ENCODE results near the gene IPO11.

IPO11 gene
- total RNA-seq, result 12.2 to 49.8 (median 34.1) reads per million in 18 experiments

GRCh38 chr5:62412549-62413329, at the start of gene IPO11:
Gene IPO11, plus strand, starts transcription at chr5:62412763. Its CDS starts 24,517 bp downstream, at chr5:62437280.
- peak; percentile 99 for DNase-seq

- peak in 1 of 2 donors; percentile 33 for DNase-seq
These were observed 43.5 kb upstream of the IPO11 start for GRCh38 chr5:62369039-62369438.

DNA sequence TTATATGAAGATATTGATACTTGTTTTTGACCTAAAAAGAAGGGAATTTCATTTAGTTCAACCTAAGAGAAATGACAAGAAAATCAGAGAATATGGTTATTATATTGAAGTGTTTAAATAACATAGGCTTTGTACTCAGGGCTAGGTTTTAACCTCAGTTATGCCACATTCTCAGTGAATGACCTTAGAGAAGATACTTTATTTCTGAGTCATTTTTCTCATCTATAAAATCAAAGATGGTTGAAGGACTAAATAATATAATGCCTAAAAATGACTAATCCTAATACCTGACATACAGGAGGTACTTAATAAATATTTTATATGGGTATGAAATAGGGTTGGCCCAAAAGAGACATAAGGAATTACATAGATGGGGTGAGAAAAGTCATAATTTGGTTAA, 41.2 kb upstream of the IPO11 start:
- no peak for DNase-seq

DNA sequence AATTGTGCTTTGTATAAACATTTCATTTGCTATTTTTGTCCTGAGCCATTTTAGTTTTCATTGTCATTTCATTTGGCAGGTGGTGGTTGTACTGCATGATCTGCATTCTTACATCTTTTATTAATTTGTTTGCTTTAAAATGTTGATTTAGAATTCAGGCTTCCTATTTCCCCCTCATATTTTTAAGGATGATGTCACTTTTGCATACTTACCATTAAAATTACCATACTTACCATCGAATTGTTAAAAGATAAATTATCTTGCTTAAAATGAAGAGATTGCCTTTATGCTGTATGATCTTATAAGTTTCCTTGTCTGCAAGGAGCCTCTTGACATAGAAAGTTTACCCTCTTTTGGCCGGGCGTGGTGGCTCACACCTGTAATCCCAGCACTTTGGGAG, 40.0 kb upstream of the IPO11 start:
- DNase-seq, result no peak

GRCh38 chr5:62373382-62373781, 39.2 kb upstream of the IPO11 start:
- no peak for DNase-seq

GRCh38 chr5:62374090-62374489, 38.5 kb upstream of the IPO11 start:
- DNase-seq, result no peak

DNA sequence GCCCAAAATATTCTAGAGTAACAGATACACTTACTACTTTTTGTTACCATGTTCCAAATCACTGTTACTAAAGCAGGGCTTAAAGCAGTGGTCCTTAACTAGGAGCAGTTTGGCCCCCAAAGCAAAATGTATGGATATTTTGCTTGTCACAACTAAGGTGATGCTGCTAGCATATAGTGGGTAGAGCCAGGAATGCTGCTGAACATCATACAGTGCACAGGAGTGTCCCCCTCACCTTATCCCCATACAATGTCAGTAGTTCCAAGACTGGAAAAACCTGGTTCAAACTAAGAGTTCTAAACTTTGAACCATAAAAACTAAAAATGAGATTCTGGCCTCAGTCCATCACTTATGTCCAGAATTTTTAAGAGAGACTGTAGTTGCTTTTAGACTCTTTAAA, 36.9 kb upstream of the IPO11 start:
- no peak for DNase-seq

DNA sequence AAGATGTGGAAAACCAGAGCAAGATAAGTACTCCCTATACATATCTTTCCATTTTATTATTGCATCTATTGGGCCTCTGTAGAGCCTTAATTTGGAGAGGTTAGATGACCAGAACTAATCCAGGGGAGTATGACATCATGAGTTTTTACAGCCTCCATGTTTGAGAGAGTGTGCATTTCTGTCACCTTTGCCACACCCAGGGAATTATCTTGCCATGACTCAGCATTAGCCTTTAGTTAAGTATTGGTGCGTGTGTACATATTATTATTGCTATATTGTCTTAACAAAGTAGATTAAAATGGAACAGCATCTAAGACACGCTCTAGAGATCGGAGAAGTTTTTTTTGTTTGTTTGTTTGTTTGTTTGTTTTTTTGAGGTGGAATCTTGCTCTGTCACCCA, 36.5 kb upstream of the IPO11 start:
- DNase-seq, result no peak

DNA sequence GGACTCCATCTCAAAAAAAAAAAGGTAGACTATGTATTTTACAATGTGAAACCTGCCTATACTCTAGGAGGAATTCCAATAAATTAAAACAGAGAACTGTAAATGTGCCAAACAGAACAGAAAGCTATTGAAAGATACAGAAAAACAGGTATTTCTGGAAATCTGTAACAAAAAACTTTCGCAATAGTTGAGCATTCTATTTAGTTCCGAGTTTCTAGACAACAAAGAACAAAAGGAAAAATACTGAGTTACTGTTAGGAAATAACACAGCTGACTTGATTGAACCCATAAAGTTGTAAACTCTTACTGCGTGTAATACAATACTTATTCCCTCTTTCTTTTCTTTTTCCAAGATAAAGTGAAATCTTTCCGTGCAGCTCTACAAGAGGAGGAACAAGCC, 27.4 kb upstream of the IPO11 start:
- no peak for DNase-seq

- no peak for DNase-seq
These were observed 26.7 kb upstream of the IPO11 start for GRCh38 chr5:62385816-62386400.

DNA sequence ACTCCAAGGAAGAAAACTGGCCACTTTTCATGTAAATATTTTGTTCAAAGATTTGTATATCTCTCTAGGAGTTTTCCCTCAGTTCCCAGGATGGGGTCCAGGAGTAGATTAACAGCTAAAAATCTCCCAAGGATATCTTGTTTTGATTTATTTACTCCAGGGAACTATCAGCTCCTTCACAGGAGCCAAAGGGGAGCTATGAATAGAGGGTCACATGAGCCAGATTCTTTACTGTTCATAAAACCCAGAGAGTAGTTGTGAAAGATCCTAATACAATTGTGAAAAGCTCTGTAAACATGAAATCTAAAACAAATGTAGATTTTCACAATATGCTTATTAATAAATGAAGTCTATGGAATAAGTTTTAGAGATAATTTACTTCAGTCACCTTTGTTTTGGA, 25.7 kb upstream of the IPO11 start:
- peak in 1 of 2 donors; percentile 4 for DNase-seq

GRCh38 chr5:62395210-62395950, 17.2 kb upstream of the IPO11 start:
- DNase-seq, result no peak

DNA sequence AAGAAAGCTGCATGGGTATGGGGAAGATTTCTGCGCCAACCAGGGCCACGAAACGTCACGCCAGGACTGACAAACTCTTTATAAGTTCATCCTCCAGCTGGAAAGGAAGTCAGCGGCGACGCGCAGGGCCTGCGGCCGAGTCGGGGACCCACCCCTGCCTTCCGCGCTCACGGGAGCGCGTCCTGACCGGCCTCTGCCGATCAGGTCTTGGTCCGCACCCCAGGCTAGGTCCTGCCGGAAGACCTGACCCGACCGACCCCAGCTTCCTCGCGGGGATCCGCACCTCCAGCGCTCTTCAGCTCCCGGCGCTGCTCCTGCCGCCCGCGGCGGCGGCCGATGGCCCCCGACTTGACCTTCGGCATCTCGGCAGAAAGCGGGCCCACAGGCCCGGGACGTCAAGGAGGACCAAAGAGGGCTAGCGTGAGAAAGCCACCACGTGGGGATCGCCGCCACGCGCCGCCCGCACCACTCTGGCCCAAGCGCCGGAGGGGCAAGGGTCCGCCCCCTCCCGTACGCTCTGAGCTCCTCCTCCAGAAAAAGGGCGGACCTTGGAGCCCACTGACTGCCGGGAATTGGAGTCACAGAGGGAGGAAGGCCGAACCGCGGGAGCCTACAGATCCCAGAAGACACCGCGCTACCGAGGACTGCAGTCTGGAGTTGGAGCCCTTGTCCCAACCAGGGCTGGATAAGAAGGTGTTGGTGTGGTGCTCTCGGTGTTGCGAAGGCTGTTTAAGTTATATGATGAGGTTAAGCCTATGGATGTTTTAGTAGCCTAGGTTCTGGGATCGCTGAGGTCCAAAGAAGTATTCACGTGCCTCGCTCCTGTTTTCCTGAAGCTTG, 8.9 kb upstream of the IPO11 start, which contains the start of gene DIMT1:
DIMT1 (minus strand) TSS at position 495 of the 840 bp plus-strand sequence; CDS start at position 362, 133 bp downstream.
- peak; percentile 98 for DNase-seq

DNA sequence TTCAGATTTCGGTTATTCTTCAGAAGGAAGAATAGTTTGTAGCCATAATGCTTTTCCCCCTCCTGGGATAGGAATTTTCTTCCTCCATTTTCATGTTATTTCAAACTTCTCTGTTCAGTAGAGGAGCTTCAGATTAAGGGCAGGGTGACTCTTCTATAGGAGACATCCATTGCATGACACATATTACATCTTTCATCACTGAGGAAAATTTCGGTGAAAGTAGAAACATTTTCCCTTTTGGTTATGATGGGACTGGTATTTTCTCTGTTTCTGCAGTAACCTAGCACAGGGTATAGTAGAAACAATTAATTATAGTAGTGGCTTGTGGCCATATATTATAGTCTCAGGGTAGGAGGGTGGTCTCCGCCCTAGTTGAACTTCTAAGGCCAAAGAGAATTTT, 1.1 kb downstream of the IPO11 start:
- DNase-seq, result no peak

DNA sequence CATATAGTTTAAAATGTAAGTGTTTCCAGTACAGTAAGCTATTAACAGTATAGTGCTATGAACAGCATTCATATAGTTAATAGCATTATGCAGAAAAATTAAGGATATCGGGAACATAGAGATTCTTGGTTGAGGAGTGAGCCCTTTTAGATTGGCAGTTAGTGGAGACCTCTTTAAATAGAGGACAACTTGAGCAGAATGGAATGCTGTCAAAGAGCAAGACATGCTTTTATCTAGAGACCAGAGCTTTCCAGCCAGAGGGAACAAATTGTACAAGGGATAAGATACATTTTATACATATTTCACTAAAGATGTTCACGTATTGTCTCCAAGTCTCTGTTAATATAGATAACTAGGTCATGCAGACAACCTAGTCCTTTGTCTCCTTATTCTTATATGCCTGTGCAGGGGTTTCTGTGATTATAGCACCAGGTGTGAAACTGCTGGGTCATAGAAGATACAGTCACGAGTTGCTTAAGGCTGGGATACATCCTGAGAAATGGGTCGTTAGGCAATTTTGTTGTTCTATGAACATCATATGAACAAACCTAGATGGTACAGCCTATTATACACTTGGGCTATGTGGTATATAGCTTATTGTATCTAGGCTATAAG, 6.0 kb downstream of the IPO11 start:
- no peak for DNase-seq

- no peak for DNase-seq
These were observed 7.0 kb downstream of the IPO11 start for GRCh38 chr5:62419609-62420008.

DNA sequence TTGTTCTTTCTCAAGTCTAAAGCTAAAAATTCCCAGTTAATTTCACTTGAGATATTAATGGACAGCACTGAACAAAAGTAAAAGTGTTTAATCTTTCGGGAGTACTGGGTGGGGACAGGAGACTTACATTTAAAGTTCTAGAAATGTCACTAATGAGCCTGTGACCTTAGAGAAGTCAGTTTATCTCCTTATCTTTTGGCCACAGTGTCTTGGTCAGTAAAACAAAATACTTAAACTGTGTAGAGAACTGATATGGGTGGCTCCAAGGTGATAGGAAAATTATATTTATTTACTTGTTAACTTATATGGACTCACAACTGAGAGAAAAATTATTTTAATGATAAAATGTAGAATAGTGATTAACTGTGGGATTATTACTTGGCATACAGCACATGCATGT, 8.9 kb downstream of the IPO11 start:
- no peak for DNase-seq

DNA sequence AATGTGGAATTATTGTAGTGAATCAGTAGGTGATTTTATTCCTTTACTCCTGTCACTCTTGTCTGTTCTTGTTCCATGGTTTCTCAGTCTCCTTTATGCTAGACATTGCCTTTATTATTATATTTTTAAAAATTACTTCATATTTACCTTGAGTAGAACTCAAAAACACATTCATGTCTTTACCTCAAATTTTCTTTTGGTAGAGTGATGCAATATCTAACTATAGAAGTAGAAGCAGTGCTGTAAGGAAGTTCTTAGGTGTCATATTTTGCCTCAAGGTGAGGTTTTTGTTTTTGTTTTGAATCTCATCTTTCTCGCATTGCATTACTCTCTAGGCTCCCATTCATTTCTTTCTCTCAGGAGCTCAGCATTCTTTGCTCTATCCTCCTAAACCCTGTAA, 12.2 kb downstream of the IPO11 start:
- no peak for DNase-seq

DNA sequence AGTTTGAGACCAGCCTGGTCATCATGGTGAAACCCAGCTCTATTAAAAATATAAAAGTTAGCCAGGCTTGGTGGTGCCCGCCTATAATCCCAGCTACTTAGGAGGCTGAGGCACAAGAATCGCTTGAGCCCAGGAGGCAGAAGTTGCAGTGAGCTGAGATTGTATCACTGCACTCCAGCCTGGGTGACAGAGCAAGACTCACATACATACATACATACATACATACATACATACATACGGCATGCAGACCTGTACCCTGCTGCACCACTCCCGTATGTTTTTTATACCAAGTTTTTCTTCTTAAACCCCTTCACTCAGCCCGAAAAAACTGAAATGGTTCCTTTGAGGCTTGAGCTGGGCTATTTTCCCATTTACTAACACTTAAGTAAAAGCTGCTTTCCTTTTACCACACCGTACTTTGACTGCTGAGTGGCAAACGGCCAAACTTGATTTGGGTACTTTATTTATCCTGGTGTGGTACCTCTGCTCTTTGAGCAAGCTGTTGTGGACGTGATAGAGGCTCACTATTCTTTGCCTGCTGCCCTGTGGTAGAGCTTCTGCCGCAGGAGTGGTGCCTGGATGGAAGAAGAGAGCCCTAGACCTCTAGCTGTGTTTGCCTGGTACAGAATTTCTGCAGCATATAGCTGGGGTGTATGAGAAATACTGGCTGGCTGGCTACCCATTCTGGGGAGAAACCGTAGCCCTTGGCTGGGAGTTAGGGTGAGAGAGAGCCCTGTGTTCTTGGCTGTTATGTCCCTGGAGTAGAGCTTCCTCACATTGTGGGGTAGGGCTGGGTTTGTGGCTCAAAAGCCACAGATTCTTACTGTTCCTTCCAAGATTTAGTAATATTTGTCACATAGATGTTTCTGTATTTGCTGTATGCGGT, 19.4 kb downstream of the IPO11 start:
- DNase-seq, result peak; percentile 8 to 57

DNA sequence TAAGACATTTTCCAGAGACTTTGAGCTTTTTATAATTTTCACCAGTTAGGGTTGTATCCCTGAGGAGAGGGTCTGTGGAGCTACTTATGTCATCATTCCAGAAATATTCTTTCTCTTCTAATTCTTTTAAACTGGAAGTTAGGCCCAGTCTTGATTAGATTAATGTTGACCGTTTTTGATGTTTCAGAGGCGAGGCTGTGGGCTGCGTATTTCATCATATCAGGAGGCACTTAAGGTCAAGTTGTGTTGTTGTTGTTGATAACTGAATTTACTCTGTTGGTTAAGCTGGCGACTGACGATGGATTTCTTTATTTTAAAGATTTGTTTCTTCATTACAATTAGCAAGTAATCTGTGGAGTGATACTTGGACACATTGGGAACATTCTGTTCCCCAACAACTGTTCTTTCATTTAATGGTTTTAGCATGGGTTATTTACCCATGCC, 20.1 kb downstream of the IPO11 start:
- peak; percentile 28 to 37 for DNase-seq

DNA sequence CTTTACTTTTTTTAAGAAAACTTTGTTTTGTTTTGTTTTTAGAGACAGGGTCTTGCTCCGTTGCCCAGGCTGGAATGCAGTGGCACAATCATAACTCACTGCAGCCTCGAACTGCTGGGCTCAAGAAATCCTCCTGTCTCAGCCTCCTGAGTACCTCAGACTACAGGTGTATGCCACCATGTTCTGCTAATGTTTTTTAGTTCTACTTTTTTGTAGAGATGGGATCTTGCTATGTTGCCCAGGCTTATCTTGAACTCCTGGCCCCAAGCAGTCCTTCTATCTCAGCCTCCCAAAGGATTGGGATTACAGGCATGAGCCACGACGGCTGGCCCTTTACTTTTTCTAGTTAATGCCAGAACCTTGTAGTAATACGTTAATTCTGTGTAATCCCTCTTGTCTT, 36.0 kb downstream of the IPO11 start:
- no peak for DNase-seq
